Fibroblast of skin of abdomen (primary cell): Measurements from ENCODE around the gene SLC7A1.
A peak's percentile ranks its signal among the peaks of the same experiment; 100 is the strongest.

ENCODE experiments used
- DNase-seq: peaks from one replicate; pipeline ENCODE4 v3.0.0-alpha.2; 2013

SLC7A1 gene

DNA sequence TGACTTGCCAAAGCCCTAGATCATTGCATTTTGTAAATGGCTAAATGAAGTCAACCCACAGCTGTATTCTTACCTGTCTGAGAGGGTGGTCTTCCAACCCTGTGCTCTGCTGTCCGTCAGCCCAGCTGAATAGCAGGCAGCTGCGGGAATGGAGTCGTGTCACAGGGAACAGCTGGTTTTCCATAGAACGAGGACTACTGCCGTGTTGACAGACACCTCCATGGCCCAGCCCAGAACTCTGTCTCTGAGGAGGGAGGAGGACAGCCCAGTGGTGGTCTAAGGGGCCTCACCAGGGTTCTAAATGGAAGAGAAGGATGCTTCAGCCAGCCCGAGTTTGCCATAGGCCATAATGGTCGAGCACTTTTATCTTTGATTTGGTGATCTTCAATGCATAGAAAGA lies 110.7 kb downstream of the SLC7A1 start:
- no peak for DNase-seq

DNA sequence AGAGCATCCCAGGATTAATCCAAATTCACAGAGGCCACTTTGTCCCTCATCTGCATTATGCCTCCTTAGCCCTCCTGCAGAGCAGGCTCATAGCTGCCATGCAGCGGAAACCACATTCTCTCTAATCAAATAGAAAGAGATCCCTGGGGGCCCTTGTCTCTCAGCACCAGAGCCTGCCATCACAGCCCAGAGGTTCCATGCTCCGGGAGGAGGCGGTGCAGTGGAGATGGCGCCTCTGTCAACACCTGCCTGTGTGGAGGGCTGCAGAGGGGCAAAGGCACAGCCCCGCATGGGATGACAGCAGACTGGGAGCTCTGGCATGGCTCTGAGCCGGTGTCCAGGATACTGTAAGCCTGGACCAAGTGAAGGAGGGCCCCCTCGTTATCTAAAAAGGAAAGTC lies 111.3 kb downstream of the SLC7A1 start:
- DNase-seq = no peak

- no peak for DNase-seq
Measured at GRCh38 chr13:29483623-29484022, 111.9 kb downstream of the SLC7A1 start.

- DNase-seq = no peak
Measured at GRCh38 chr13:29483211-29483610, 112.3 kb downstream of the SLC7A1 start.

DNA sequence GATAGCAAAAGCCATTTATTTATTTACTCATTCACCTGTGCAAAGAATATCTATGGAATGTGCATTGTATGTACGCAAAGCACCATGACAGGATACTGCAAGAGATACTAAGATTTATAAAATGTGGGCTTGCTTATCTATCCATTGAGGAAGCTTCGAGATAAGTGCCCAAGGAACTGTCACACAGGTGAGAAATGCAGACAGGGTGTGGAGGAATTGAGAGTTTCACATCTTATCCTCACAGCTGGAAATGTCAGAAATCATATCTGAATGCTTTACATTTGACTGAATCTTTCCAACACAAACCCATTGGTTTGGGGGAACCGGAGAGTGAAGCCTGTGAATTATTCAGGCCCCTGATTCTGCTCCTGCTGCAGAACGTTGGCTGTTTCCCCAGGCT lies 113.0 kb downstream of the SLC7A1 start:
- no peak for DNase-seq

DNA sequence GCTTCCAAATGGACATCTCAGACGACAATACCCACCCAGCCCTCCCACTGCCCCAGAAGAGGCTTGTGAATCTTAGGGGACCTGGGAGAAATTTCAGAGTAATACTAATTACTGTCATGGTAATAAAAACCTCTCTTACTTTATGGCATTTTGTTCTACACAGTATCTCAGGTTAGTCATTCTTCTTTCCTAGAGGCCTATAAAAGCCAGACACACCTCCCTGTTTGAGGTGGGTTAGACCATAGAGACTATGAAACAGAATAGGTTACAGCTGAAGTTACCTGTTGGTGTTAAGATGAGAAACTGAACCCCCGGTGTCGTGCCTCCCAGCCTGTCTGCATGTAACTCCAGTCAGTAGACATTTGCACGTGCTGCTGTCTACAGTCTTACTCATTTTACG lies 113.9 kb downstream of the SLC7A1 start:
- no peak for DNase-seq

- no peak for DNase-seq
Measured at GRCh38 chr13:29480893-29481525, 114.5 kb downstream of the SLC7A1 start.

DNA sequence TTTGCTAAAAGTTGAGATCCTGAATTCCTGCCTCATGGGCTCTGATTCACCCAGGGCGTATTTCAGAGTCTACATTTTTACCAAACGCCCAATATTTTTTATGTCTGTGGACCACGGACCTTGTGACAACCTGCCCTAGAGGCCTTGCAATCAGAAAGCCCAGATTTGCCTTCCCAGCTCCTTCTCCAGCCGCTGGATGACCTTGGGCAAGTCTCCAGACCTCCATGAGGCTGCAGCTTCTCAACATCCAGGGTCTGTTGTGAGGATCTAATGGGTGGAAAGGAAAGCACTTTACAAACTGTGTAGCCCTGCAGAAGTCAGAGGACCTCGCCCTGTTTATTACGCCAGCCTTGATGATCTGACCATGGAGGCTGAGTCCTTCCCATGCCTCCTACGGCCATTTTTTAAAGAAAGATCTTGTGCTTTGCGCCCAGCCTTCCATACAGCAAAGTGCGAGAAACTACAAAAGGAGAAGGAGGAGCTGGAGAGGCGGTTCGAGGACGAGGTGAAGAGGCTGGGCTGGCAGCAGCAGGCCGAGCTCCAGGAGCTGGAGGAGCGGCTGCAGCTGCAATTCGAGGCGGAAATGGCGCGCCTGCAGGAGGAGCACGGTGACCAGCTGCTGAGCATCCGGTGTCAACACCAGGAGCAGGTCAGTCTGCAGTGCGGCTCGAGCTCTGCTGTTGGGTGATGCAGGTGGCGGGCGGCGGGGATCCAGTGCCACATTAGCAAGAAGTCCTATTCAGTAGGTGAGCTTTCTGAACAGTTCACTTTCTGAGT lies 115.6 kb downstream of the SLC7A1 start:
- DNase-seq = no peak

DNA sequence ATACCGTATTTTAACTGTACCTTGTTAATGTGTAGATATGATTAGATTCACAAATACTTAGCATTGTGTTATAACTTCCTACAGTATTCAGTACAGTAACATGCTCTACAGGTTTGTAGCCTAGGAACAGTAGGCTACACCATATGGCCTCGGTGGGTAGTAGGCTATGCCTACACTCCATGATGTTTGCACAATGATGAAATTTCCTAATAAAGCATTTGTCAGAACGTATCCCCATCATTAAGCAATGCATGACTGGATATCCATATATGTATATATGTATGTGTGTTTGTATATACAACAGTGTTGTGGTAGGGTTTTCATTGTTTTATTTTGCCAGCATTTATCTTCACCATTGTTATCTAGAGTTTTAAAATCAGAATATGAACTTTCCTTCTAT lies 119.4 kb downstream of the SLC7A1 start:
- no peak for DNase-seq

GRCh38 chr13:29474991-29475390 lies 120.5 kb downstream of the SLC7A1 start:
- peak; percentile 81 for DNase-seq

- DNase-seq = no peak
Measured at GRCh38 chr13:29473166-29473565, 122.3 kb downstream of the SLC7A1 start.

- DNase-seq = peak; percentile 51
Measured at GRCh38 chr13:29472332-29472961, 123.0 kb downstream of the SLC7A1 start.

GRCh38 chr13:29471551-29471950 lies 123.9 kb downstream of the SLC7A1 start:
- DNase-seq = no peak

GRCh38 chr13:29465741-29466293 lies 129.7 kb downstream of the SLC7A1 start:
- DNase-seq = peak; percentile 80

GRCh38 chr13:29464105-29464679 lies 131.3 kb downstream of the SLC7A1 start:
- DNase-seq = no peak

GRCh38 chr13:29459813-29460355 lies 135.6 kb downstream of the SLC7A1 start:
- no peak for DNase-seq
